Right lobe of liver (tissue), 6 donors: ENCODE measurements around the gene GSTP1. TPM values are rescaled to one million over a fixed set of nuclear protein-coding genes. Genes with fewer than 3 reads are reported as not detected.

Source experiments
- ATAC-seq, 4 donors: fragments of 200-7000 bp; cut with Tn5 transposase; one replicate each; pipeline ENCODE4 v1.9.1; 2020; ENCODE audit warnings: mild to moderate bottlenecking in 4 of 4, moderate library complexity in 4 of 4
- DNase-seq, 3 donors: peaks; one replicate each; pipeline ENCODE4 v3.0.0-alpha.2; 2020
- H3K27ac ChIP-seq, 3 donors: fragments of 200-600 bp; one replicate each; pipeline ENCODE4 v1.8.0; 2022
- H3K27me3 ChIP-seq, 2 donors: fragments of 200-600 bp; one replicate each; pipeline ENCODE4 v1.8.0; 2022
- H3K36me3 ChIP-seq, 4 donors: fragments of 200-600 bp; sonication (generic) in 1 of 4; one replicate each; pipeline versions ENCODE4 v1.5.1 to v1.8.0; 2017 to 2022; ENCODE audit warnings: control low read depth in 1 of 4
- H3K4me1 ChIP-seq, 4 donors: fragments of 200-600 bp; sonication (generic) in 1 of 4; one replicate each; pipeline versions ENCODE4 v1.5.1 to v1.8.0; 2017 to 2022; ENCODE audit warnings: control low read depth in 1 of 4
- H3K4me3 ChIP-seq, 3 donors: fragments of 200-600 bp; one replicate each; pipeline ENCODE4 v1.8.0; 2022
- H3K9me3 ChIP-seq, 4 donors: fragments of 200-600 bp; sonication (generic) in 1 of 4; one replicate each; pipeline versions ENCODE4 v1.5.1 to v1.8.0; 2017 to 2022; ENCODE audit warnings: control low read depth in 1 of 4
- CTCF ChIP-seq, 4 donors: fragments of 200-600 bp in 3 of 4; fragments of 450-650 bp in 1 of 4; IDR thresholded peaks; one replicate each; pipeline versions ENCODE4 v1.5.1 to v1.8.0; 2016 to 2022; ENCODE audit warnings: antibody characterized with exemption in 4 of 4, mild to moderate bottlenecking in 2 of 4
- POLR2A ChIP-seq: fragments of 450-650 bp; IDR thresholded peaks from one replicate; pipeline ENCODE4 v1.6.1; 2017; ENCODE audit warnings: antibody characterized with exemption, mild to moderate bottlenecking
- WGBS: methylation state at CpG from one replicate; pipeline ENCODE4 v1.1.6; 2018; ENCODE audit warnings: low coverage, low lambda C conversion rate; ENCODE audit not compliant: insufficient coverage; ENCODE audit errors: missing lambda C conversion rate; 5-methylcytosine and 5-hydroxymethylcytosine counted together
- intact Hi-C, 2 donors: fragments of 100-400 bp; cut with DNase I; formaldehyde crosslinking; loops; one replicate each; pipeline versions ENCODE4 v1.11.2 to v1.14.1; 2022
- total RNA-seq, 6 experiments: library from RNA; depleted of rRNA in 2 of 6; stranded (reverse); fragments of >200 nt in 2 of 6; fragmentation: NEBNext Ultra II Directional in 3 of 6; extraction: Animal tissue kit (Norgen Biotek cat#: 25700) in 3 of 6; gene quantifications; one replicate each; pipeline versions ENCODE4 v1.1.0 to v1.2.4, GENCODE V29; 2016 to 2023
- donor health status: DM: no; HTN: yes; CAD: no.
- donor health status: DM: no; HTN: no; CAD: no.
- donor health status: DM: no; HTN: no; CAD: no.
- donor health status: DM: no; HTN: yes; CAD: no.
- donor health status: DM: no; HTN: yes; CAD: no.

GSTP1 gene
- total RNA-seq, 6 experiments from 2014 or later = 16.6 to 51.4 (median 32.3) TPM

DNA sequence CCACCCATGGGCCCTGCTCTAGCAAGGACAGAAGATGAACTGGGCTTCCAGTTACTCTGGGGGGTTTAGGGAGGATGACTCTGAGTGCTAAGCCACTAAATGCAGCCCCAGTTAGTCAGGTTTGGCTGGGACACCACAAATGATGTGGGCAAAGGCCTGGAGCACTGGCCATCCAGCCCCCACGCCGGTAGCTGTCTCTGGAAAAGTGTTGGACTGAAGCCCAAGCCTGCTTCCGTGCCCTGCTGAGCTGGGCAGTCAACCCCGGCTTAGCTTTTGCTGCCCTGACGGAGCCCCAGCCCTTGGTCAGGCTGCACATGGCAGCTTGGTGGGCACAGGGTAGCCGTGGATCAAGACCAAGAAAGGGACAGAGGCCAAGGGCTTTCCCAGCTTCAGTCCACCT, 5.7 kb upstream of the GSTP1 start:
- peak in 3 of 4 donors; percentile 35 to 59 (median 56) for ATAC-seq
- intact Hi-C loops = no loop called here
- no CpG with 5 or more reads among the region's 6 CpGs for WGBS

GRCh38 chr11:67581469-67581868, 2.1 kb upstream of the GSTP1 start:
- 42% methylated on average over 11 of the region's 11 CpGs for whole genome bisulfite sequencing
- Histone ChIP-seq H3K36me3 (no peaks in the 10 kb centered on the region), H3K27me3 (no peaks in the 10 kb centered on the region), H3K4me1 (peaks cover 0 to 53% (median 2%) of the 10 kb centered on the region in 4 donors), H3K27ac (no peak overlapping the region), H3K9me3 (no peaks in the 10 kb centered on the region), H3K4me3 (no peak overlapping the region)
- intact Hi-C loops = no loop called here
- ATAC-seq (no peak), DNase-seq (no peak)
- TF ChIP-seq POLR2A = no peak
- TF ChIP-seq CTCF (IDR thresholded peaks at IDR 0.05) = no peak

More for the DNA sequence above, 5.7 kb upstream of the GSTP1 start:
- H3K27me3 ChIP-seq = no peaks in the 10 kb centered on the region
- no peaks in the 10 kb centered on the region for H3K9me3 ChIP-seq
- H3K4me1 ChIP-seq = peaks cover 0 to 51% (median 2%) of the 10 kb centered on the region in 4 donors
- H3K4me3 ChIP-seq = no peak overlapping the region
- H3K27ac ChIP-seq = peak overlapping the region in 1 of 3 donors; percentile 29
- no peaks in the 10 kb centered on the region for H3K36me3 ChIP-seq
- TF ChIP-seq CTCF (IDR thresholded peaks at IDR 0.05) (no peak), POLR2A (no peak)
- peak in 1 of 3 donors; percentile 52 for DNase-seq

GRCh38 chr11:67582011-67582410, 1.6 kb upstream of the GSTP1 start:
- no peak overlapping the region for H3K4me3 ChIP-seq
- H3K27me3 ChIP-seq = no peaks in the 10 kb centered on the region
- H3K9me3 ChIP-seq = no peaks in the 10 kb centered on the region
- WGBS = 45% methylated on average over 4 of the region's 4 CpGs
- TF ChIP-seq CTCF (IDR thresholded peaks at IDR 0.05) (no peak), POLR2A (no peak)
- peaks cover 0 to 53% (median 2%) of the 10 kb centered on the region in 4 donors for H3K4me1 ChIP-seq
- no peaks in the 10 kb centered on the region for H3K36me3 ChIP-seq
- no peak overlapping the region for H3K27ac ChIP-seq
- ATAC-seq (no peak), DNase-seq (no peak)
- intact Hi-C loops = no loop called here

- intact Hi-C loops = no loop called here
- Histone ChIP-seq H3K27ac (peak overlapping the region; percentile 55 to 89 (median 81)), H3K27me3 (no peaks in the 10 kb centered on the region), H3K4me1 (peaks cover 0 to 36% (median 1%) of the 10 kb centered on the region in 4 donors), H3K36me3 (no peaks in the 10 kb centered on the region), H3K4me3 (peak overlapping the region; percentile 44 to 49 (median 47)), H3K9me3 (no peaks in the 10 kb centered on the region)
- DNase-seq (peak in 2 of 3 donors; percentile 54 to 73), ATAC-seq (peak; percentile 17 to 62 (median 36))
- 34% methylated on average over 11 of the region's 33 CpGs for WGBS
- TF ChIP-seq POLR2A (no peak), CTCF (IDR thresholded peaks at IDR 0.05) (no peak)
Measured at GRCh38 chr11:67584205-67584880, 731 bp downstream of the GSTP1 start.
